SK-N-MC (cell line): ENCODE measurements around the gene AGBL1.

Experiments
- DNase-seq: peaks from one replicate; pipeline ENCODE4 v3.0.0-alpha.2; 2011; ENCODE audit warnings: low read depth, low spot score
- H3K27ac ChIP-seq: fragments of 200-600 bp; sonication (generic); 2 replicates; pipeline ENCODE4 v1.5.1; 2016; ENCODE audit warnings: mixed run types
- H3K36me3 ChIP-seq: fragments of 200-600 bp; sonication (generic); 2 replicates; pipeline ENCODE4 v1.6.1; 2017; ENCODE audit warnings: antibody characterized with exemption, low read length, mixed read lengths; ENCODE audit not compliant: insufficient read depth
- H3K4me3 ChIP-seq: fragments of 200-600 bp; sonication (generic); 2 replicates; pipeline ENCODE4 v1.5.1; 2016
- H3K9ac ChIP-seq: fragments of 200-600 bp; sonication (generic); 2 replicates; pipeline ENCODE4 v1.8.0; 2017; ENCODE audit warnings: mixed run types, mixed read lengths; ENCODE audit not compliant: insufficient read length
- H3K9me3 ChIP-seq: fragments of 200-600 bp; sonication (generic); 2 replicates; pipeline ENCODE4 v1.6.1; 2017; ENCODE audit warnings: low read depth, mild to moderate bottlenecking, antibody characterized with exemption, low read length, moderate library complexity, mixed read lengths
- EZH2 ChIP-seq: fragments of 200-600 bp; sonication (generic); IDR thresholded peaks from one replicate; pipeline ENCODE4 v1.6.1; 2017; ENCODE audit warnings: antibody characterized with exemption
- FOXP2 ChIP-seq: optimal IDR thresholded peaks from 2 replicates; pipeline ENCODE3; 2011; ENCODE audit warnings: mild to moderate bottlenecking, moderate library complexity; ENCODE audit not compliant: insufficient read depth; ENCODE audit errors: extremely low read length, control extremely low read depth
- POLR2AphosphoS5 ChIP-seq: IDR thresholded peaks from 2 replicates; pipeline ENCODE4 v1.6.1; 2012; ENCODE audit warnings: mild to moderate bottlenecking, low read depth, low read length, borderline replicate concordance

Gene AGBL1

DNA sequence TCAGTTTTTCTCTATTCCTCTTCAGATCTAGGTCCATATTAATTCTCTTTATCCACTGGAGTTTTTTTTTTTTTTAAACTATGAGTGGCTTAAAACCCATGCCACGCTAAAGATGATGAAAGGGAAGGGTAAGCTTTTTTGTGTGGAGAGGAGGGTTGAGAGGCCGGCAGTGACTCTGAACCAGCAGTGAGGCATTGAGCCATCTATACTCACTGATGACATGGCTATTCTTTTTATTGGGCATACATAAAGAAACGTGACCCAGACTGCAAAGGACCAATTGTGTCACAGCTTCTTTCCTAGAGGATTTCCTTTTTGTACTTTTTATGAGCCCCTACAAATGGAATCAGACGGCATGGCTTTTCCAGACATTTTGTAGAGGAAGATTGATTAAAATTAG is 662.2 kb downstream of the AGBL1 start:
- Histone ChIP-seq H3K27ac (no peak overlapping the region), H3K9me3 (no peaks in the 10 kb centered on the region), H3K9ac (no peak overlapping the region), H3K36me3 (no peaks in the 10 kb centered on the region), H3K4me3 (no peak overlapping the region)
- DNase-seq = no peak
- TF ChIP-seq EZH2 (no peak), FOXP2 (no peak), POLR2AphosphoS5 (no peak)

DNA sequence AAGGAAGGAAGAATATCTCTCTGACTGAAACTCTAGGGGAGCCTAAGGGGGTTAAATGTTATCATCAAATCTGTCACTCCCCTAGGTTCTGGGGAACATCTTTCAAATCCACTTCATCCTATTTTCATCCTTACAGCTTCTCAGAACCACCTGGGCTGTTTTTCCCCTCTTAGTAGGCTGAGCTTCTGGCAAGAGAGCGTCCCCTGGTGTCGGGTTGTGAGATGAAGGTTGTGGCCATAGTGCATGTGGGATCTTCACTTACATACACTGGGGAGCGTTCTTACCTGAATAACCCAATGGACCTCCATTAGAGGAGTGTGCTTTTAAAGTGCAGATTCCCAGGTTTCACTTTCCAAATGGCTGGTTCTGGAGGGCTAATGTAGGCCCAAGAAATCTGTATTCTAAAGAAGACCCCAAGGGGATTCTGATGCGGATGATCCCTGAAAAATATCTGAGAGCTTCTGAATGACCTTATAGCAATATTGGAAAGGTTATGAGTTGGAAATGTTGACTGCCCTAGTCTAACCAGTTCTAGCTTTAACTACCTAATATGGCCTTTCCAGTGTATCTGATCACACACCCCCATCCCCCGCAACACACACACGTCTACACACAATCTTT is 663.7 kb downstream of the AGBL1 start:
- TF ChIP-seq FOXP2 (no peak), EZH2 (no peak), POLR2AphosphoS5 (no peak)
- no peak overlapping the region for H3K9ac ChIP-seq
- H3K4me3 ChIP-seq = no peak overlapping the region
- no peak overlapping the region for H3K27ac ChIP-seq
- no peaks in the 10 kb centered on the region for H3K36me3 ChIP-seq
- H3K9me3 ChIP-seq = no peaks in the 10 kb centered on the region
- DNase-seq = no peak

DNA sequence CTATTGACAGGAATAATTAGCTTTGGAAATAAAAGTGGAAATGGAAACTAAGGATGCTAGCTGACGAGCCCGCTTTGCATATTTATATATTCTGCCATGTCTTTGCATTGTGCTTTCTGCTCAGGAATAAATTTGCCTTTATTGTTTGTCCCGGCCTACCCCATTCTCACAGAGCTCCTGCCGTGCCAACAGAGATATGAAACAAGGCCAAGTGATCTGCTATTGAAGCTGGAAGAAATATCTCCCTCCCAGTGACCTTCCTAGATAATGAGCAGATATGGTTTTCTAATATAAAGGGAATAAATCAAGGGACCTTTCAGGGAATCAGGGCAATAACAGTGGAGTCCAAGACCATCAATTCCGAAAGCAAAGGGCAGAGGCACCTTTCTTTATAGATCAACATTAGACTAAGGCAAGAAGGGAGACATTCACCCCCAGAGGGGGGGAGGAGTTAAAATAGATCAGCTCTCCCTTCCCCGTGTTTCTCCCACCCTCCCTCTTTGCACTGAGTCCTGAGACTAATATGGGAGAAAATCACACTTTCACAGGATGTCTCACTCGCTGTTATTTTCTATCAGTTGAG is 664.6 kb downstream of the AGBL1 start:
- no peak for DNase-seq
- no peak overlapping the region for H3K27ac ChIP-seq
- H3K36me3 ChIP-seq = no peaks in the 10 kb centered on the region
- H3K9me3 ChIP-seq = no peaks in the 10 kb centered on the region
- TF ChIP-seq POLR2AphosphoS5 = no peak
- TF ChIP-seq FOXP2 = no peak
- no peak for TF ChIP-seq EZH2
- H3K9ac ChIP-seq = no peak overlapping the region
- no peak overlapping the region for H3K4me3 ChIP-seq

DNA sequence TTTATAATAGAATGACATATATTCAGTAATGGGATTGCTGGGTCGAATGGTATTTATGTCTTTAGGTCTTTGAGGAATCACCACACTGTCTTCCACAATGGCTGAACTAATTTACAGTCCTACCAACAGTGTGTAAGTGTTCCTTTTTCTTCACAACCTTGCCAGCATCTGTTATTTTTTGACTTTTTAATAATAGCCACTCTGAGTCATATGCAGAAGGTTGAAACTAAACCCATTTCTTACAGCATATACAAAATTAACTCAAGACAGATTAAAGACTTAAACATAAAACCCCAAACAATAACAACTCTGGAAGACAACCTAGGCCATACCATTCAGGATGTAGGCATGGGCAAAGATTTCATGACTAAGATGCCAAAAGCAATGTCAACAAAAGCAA is 671.4 kb downstream of the AGBL1 start:
- Histone ChIP-seq H3K9me3 (no peaks in the 10 kb centered on the region), H3K4me3 (no peak overlapping the region), H3K9ac (no peak overlapping the region), H3K36me3 (no peaks in the 10 kb centered on the region), H3K27ac (no peak overlapping the region)
- TF ChIP-seq EZH2 (no peak), POLR2AphosphoS5 (no peak), FOXP2 (no peak)
- no peak for DNase-seq

DNA sequence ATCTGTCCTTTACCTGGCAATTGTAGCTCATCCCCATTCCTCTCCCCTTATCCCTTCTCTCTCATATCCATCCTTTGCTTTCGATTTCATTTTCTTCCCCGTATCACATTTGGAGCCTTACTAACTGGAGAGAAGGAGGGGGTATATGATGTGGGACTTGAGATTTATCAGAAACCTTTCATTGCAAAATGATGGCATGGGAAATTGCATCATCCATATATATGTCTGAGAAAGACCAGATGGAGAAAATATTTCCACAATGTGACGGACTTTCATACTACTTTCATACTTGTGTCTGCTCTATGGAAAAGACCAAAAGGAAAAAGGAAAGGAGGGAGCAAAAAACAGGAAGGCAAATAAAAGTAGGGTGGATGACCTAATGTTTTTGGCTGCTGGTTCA is 675.2 kb downstream of the AGBL1 start:
- no peaks in the 10 kb centered on the region for H3K36me3 ChIP-seq
- no peaks in the 10 kb centered on the region for H3K9me3 ChIP-seq
- H3K9ac ChIP-seq = no peak overlapping the region
- no peak for DNase-seq
- no peak overlapping the region for H3K4me3 ChIP-seq
- TF ChIP-seq FOXP2 (no peak), EZH2 (no peak), POLR2AphosphoS5 (no peak)
- H3K27ac ChIP-seq = no peak overlapping the region

DNA sequence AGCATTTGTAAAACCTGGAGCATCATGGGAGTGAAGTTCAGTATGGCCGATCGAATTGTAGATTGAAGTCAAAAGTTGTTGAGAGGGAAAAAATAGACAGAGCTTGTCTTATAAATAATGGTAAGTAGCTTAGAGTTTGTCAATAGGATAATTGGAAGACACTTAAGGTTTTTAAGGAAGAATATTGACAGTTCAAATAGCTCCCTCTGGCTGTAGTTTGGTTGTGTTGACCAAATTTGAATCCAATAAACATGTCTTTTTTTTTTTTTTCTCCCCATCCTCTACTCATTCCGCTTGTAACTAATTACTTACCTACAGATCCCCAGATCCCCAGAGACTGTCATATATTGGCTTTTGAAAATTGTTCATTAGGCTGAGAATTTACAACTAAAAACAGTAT is 677.0 kb downstream of the AGBL1 start:
- Histone ChIP-seq H3K9ac (no peak overlapping the region), H3K36me3 (no peaks in the 10 kb centered on the region), H3K27ac (no peak overlapping the region), H3K4me3 (no peak overlapping the region), H3K9me3 (no peaks in the 10 kb centered on the region)
- TF ChIP-seq EZH2 (no peak), POLR2AphosphoS5 (no peak), FOXP2 (no peak)
- DNase-seq = no peak

DNA sequence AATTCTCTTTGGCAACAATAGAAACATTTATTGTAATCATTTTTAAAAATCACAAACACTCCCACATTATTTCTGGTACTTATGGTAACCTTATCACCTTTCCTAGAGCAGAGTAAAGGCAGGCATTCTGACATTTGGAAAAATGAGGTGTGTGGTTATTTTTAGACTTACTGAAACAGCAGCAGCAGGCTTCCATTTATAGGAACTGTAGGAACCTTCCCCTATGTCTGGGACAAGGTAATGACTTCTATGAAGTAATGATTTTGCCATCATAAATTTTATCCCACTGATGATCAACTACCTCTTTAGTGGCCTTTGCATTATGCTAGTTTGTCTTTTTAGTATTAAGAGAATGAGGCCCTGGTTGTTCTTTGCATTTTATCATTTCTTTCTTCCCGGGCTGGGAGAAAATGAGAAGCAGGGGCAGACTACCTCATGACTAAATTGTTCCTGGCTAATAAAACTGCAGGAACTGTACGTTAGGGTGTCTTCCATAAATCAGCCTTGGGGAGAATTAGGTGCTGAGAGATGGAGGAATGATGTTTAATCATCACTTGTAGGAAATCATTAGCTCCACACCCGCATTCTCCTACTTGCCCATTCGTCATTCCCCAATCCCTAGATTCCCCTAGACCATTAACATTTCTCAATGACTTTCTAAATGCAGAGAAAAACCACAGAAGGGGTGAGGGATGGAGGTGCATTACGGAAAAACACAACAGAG is 680.3 kb downstream of the AGBL1 start:
- Histone ChIP-seq H3K4me3 (no peak overlapping the region), H3K9me3 (no peaks in the 10 kb centered on the region), H3K9ac (no peak overlapping the region), H3K36me3 (no peaks in the 10 kb centered on the region), H3K27ac (no peak overlapping the region)
- no peak for DNase-seq
- no peak for TF ChIP-seq POLR2AphosphoS5
- TF ChIP-seq EZH2 = no peak
- TF ChIP-seq FOXP2 = no peak

DNA sequence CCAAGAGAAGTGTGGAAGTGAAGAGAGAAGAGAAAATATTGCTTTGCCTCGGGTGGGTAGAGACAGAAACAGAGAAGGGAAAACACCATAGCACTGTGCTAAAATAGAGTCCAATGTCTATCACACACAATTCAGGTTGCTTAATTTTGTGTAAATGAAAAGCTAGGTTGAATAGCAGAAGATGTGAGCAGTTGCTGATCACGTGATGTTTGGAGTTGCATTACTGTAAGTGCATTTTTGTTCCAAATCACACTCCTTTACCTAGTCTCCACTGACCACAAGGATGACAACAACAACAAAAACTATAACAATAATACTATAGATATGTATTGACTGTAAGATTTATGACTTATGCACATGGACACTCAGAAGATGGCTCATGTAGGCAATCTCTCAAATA is 683.2 kb downstream of the AGBL1 start:
- no peak for TF ChIP-seq FOXP2
- TF ChIP-seq POLR2AphosphoS5 = no peak
- TF ChIP-seq EZH2 = no peak
- H3K4me3 ChIP-seq = no peak overlapping the region
- H3K9me3 ChIP-seq = no peaks in the 10 kb centered on the region
- H3K9ac ChIP-seq = no peak overlapping the region
- H3K36me3 ChIP-seq = no peaks in the 10 kb centered on the region
- no peak overlapping the region for H3K27ac ChIP-seq
- no peak for DNase-seq
